ENCODE results near the gene KIAA1755. TPM values are rescaled to one million over a fixed set of nuclear protein-coding genes. Genes with fewer than 3 reads are reported as not detected.

The KIAA1755 gene, protein sequence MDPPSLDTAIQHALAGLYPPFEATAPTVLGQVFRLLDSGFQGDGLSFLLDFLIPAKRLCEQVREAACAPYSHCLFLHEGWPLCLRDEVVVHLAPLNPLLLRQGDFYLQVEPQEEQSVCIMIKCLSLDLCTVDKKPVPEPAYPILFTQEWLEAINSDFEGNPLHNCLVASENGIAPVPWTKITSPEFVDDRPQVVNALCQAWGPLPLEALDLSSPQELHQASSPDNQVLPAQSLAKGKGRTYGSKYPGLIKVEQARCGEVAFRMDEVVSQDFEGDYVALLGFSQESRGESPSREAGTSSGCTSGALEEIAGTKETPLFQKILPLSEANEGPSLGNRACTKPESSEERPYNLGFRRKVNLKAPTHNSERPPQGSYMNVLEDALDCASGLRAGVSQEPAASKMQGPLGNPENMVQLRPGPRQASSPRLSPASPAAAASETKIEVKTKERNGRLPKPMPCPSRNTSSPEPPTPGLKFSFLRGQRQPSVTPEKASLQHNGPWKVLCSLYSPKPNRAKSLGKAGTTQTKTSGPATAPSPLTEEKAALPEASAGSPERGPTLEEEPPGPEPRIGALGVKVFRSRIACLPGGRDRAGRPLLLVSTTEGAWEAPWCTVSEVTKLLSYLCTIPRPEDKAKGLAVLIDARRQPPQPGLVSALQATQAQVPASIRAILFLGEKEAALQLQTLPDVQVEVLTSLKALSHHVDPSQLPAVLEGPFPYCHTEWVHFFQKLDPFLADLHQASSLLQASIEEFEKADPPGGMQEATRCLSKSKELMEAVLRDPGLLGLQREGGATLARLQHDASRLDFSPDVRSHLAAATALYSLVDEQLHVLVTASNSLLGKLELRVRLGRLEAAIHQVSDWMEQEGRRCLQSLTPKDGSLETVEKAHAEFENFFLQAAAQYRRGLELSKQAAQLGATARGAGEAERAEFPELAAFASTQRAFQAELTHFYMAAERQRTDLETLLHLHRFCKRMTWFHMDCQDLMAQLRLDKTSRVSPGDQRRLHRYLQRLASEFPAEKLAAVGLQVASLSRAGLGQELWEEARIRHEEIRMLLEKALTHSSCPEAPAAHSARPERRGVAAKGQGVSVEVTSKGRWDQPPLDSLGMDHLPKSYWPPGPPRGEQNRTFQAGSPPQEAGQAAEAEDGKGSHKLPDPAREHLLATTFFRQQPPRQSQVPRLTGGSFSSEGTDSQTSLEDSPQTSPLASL
- total RNA-seq (2021) = 0.22 and 0.30 TPM in 2 replicates
- Bru-seq, nascent RNA = percentile 24 among the genes with signal in this experiment
- not detected for BruChase-seq, experiment 1, labeled RNA remaining after a 2-hour chase
- BruChase-seq, experiment 2, labeled RNA remaining after a 6-hour chase = percentile 12 among the genes with signal in this experiment
- long read RNA-seq = 0 reads

DNA sequence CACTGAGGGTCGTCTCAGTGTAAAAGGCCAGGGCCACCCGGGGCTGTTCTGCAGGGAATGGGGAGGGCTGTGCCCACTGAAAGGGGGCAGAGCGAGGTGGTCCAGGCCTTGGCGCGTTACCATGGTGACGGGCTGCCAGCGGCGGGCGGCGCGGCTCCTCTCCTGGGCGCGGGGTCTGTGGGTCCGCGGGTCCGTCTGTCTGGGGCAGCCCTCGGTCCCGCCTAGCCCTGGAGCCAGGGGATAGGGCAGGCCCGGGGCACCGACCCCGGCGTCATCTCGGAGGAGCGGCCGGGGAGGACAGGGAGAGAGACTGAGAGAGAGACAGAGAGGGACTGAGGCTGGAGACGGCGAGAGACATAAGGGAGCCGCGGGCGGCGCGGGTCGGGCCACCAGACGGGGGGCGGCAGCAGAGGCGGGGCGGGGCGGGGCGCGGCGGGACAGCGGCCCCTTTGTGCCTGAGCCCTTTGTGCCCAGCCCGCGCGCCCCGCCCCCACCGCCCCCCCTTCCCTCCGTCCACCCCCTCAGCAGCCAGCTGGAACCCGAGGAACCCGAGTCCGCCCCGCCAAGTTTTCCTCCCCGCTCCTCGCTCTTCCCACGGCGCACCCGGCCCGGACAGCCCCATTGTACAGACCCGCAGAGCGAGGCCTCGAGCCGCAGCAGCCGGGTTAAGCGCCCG, at the start of gene KIAA1755:
TSS of gene KIAA1755 (minus strand) at position 358 of the 676 bp plus-strand sequence. CDS start at position 123, 235 bp downstream.
- 0 out of 2 replicates have a peak, but pooled peaks cover 6% of the 10 kb centered on the region for H3K9me2 ChIP-seq (ENCODE audit: insufficient read depth)
- no peaks in the 10 kb centered on the region for H3K9me3 ChIP-seq (ENCODE audit: insufficient read depth, low read depth)
- H3K36me3 ChIP-seq (ENCODE audit: low read depth) = no peaks in the 10 kb centered on the region
- TF ChIP-seq EZH2 (IDR thresholded peaks at IDR 0.05; ENCODE audit: low read depth) = no peak
- TF ChIP-seq, protein P1, sequence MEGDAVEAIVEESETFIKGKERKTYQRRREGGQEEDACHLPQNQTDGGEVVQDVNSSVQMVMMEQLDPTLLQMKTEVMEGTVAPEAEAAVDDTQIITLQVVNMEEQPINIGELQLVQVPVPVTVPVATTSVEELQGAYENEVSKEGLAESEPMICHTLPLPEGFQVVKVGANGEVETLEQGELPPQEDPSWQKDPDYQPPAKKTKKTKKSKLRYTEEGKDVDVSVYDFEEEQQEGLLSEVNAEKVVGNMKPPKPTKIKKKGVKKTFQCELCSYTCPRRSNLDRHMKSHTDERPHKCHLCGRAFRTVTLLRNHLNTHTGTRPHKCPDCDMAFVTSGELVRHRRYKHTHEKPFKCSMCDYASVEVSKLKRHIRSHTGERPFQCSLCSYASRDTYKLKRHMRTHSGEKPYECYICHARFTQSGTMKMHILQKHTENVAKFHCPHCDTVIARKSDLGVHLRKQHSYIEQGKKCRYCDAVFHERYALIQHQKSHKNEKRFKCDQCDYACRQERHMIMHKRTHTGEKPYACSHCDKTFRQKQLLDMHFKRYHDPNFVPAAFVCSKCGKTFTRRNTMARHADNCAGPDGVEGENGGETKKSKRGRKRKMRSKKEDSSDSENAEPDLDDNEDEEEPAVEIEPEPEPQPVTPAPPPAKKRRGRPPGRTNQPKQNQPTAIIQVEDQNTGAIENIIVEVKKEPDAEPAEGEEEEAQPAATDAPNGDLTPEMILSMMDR (conservative IDR thresholded peaks at IDR 0.05) = no peak
- no peak within 1 kb of the TSS for H3K4me2 ChIP-seq
- no peak within 1 kb of the TSS for H3K27ac ChIP-seq
- no TSS peak for BruUV-seq (replicated peaks)
- peak in 1 of 2 experiments; percentile 22 for DNase-seq
- intact Hi-C loops (cut with micrococcal nuclease; ENCODE audit: unreplicated experiment) = no loop called here
- ChIA-PET CTCF (no interaction called here), POLR2A (ENCODE audit: unreplicated experiment) (no interaction called here)
- H3K27me3 ChIP-seq (ENCODE audit: insufficient read depth, low read depth) = peaks cover 16% of the 10 kb centered on the region; the same call in 1 of the 2 replicates
- H3K79me2 ChIP-seq (ENCODE audit: low read depth) = no peaks in the 10 kb centered on the region
- H3K4me3 ChIP-seq = no peak within 1 kb of the TSS
- H4K20me1 ChIP-seq (ENCODE audit: insufficient read depth) = no peaks in the 10 kb centered on the region
- H2AFZ ChIP-seq = no peak within 1 kb of the TSS
- H3F3A ChIP-seq (ENCODE audit: insufficient read depth, low read depth) = no peaks in the 10 kb centered on the region; the same call in 1 of the 2 replicates
- no peaks in the 10 kb centered on the region for H3K4me1 ChIP-seq (replicated peaks; ENCODE audit: insufficient read depth)

DNA sequence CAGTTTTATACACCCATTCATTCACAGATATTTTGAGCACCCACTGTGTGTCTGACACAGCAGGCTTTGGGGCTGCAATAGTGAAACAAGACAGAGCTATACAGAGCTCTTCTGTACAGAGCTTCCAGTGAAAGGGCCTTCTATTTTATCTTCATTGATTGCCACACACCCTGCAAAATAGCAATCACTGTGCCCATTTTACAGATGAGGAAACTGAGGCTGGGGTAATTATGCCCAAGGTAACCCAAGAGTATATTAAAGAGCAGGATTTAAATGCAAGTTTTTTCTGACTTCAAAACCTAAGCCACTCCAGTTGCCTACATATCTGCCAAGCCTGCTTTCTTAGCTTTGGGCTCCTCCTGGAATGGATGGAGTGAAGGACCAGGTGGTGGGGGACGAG, 47.9 kb upstream of the KIAA1755 start:
- Histone ChIP-seq H3K27ac (no peak overlapping the region), H3K27me3 (ENCODE audit: insufficient read depth, low read depth) (peaks cover 37% of the 10 kb centered on the region), H3K4me1 (replicated peaks; ENCODE audit: insufficient read depth) (no peaks in the 10 kb centered on the region), H3K4me2 (no peak overlapping the region), H4K20me1 (ENCODE audit: insufficient read depth) (no peaks in the 10 kb centered on the region), H3K79me2 (ENCODE audit: low read depth) (no peaks in the 10 kb centered on the region), H3K4me3 (no peak overlapping the region), H3K9me3 (ENCODE audit: insufficient read depth, low read depth) (no peaks in the 10 kb centered on the region), H3K9me2 (ENCODE audit: insufficient read depth) (no peaks in the 10 kb centered on the region), H2AFZ (no peak overlapping the region), H3F3A (ENCODE audit: insufficient read depth, low read depth) (0 out of 2 replicates have a peak, but pooled peaks cover under 1% of the 10 kb centered on the region), H3K36me3 (ENCODE audit: low read depth) (no peaks in the 10 kb centered on the region)
- BruUV-seq (replicated peaks) = no TSS peak
- DNase-seq = no peak
- ChIA-PET POLR2A (ENCODE audit: unreplicated experiment) (no interaction called here), CTCF (no interaction called here)
- intact Hi-C loops (cut with micrococcal nuclease; ENCODE audit: unreplicated experiment) = loop anchor here (5.0 kb wide), 1 partner anchor 76 kb away; no protein-coding TSS in a partner anchor
- TF ChIP-seq, protein P1 (conservative IDR thresholded peaks at IDR 0.05) = no peak
- no peak for TF ChIP-seq EZH2 (IDR thresholded peaks at IDR 0.05; ENCODE audit: low read depth)

Measured in PC-9 (cell line).